T-helper 2 cell treated with Interferon-gamma antibody and Interleukin-4, amounts not matched to agents 5 μg/mL and 100 μg/mL, for 36 hours (primary cell): Measurements from ENCODE around the gene RPTOR.

Source experiments
- DNase-seq: peaks from one replicate; pipeline ENCODE4 v3.0.0; 2021; ENCODE audit warnings: low spot score
- H3K27ac Mint-ChIP-seq: one replicate; pipeline ENCODE4 v1.8.0; 2021; ENCODE audit warnings: mild to moderate bottlenecking, mixed read lengths
- H3K27me3 Mint-ChIP-seq: one replicate; pipeline ENCODE4 v1.8.0; 2021; ENCODE audit warnings: low read depth, mixed read lengths
- H3K36me3 Mint-ChIP-seq: one replicate; pipeline ENCODE4 v1.8.0; 2021; ENCODE audit warnings: low read depth, mixed read lengths
- H3K4me1 Mint-ChIP-seq: one replicate; pipeline ENCODE4 v1.8.0; 2021; ENCODE audit warnings: low read depth, mixed read lengths
- H3K4me3 Mint-ChIP-seq: one replicate; pipeline ENCODE4 v1.8.0; 2022; ENCODE audit warnings: mild to moderate bottlenecking, moderate library complexity, mixed read lengths
- H3K9me3 Mint-ChIP-seq: one replicate; pipeline ENCODE4 v1.8.0; 2021; ENCODE audit warnings: mixed read lengths

The RPTOR gene

GRCh38 chr17:80712606-80713005, 168.0 kb downstream of the RPTOR start:
- no peaks in the 10 kb centered on the region for H3K9me3 Mint-ChIP-seq
- no peaks in the 10 kb centered on the region for H3K27me3 Mint-ChIP-seq
- peaks cover 63% of the 10 kb centered on the region for H3K36me3 Mint-ChIP-seq
- peaks cover 50% of the 10 kb centered on the region for H3K4me1 Mint-ChIP-seq
- no peak overlapping the region for H3K27ac Mint-ChIP-seq
- no peak overlapping the region for H3K4me3 Mint-ChIP-seq
- DNase-seq, result no peak

GRCh38 chr17:80716986-80717719, 172.5 kb downstream of the RPTOR start:
- Mint-ChIP-seq H3K36me3 (peaks cover 34% of the 10 kb centered on the region), H3K4me1 (peaks cover 38% of the 10 kb centered on the region), H3K27me3 (no peaks in the 10 kb centered on the region), H3K9me3 (no peaks in the 10 kb centered on the region), H3K27ac (no peak overlapping the region), H3K4me3 (no peak overlapping the region)
- DNase-seq, result no peak

GRCh38 chr17:80717720-80718083, 173.1 kb downstream of the RPTOR start:
- no peak overlapping the region for H3K27ac Mint-ChIP-seq
- H3K4me3 Mint-ChIP-seq, result no peak overlapping the region
- peaks cover 38% of the 10 kb centered on the region for H3K4me1 Mint-ChIP-seq
- no peak for DNase-seq
- no peaks in the 10 kb centered on the region for H3K27me3 Mint-ChIP-seq
- peaks cover 29% of the 10 kb centered on the region for H3K36me3 Mint-ChIP-seq
- H3K9me3 Mint-ChIP-seq, result no peaks in the 10 kb centered on the region

DNA sequence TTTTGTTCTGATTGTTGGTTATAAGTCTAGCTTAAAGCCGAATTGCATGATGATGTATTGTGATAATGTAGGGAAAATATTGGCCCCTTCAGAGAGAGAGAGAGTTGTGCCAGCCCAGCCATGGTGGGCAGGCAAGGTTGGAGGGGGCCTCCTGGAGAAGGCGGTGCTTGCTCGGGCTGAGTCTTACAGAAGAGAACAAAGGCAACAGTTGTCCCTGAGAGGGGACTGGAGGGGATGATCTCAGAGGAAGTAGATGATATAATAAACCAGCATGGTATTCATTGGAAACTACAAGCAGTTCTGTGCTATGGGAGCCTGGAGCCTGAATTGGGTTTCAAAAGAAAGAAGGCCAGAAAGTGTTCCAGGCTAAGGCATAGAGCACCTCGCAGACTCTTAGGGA, 173.8 kb downstream of the RPTOR start:
- no peak for DNase-seq
- Mint-ChIP-seq H3K9me3 (no peaks in the 10 kb centered on the region), H3K4me1 (peaks cover 39% of the 10 kb centered on the region), H3K36me3 (peaks cover 23% of the 10 kb centered on the region), H3K4me3 (no peak overlapping the region), H3K27ac (no peak overlapping the region), H3K27me3 (no peaks in the 10 kb centered on the region)

DNA sequence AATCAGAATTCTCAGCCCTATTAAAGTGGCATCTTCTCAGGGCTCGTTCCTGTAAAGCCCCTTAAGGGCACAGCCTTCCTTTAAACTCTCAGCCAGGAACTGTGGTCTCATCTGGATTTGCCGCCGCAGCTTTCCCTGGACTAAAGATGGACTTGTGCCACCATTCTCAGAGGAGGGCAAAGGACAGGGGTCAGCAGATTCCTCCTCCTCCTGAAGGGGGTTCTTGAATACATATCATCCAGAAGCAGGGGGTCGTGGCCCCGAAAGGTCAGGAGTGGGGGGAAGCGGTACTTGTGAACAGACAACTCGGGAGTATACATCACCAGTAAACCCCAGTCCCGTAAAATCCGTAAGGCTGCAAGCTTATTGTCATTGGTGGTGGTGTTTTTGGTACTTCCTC, 174.8 kb downstream of the RPTOR start:
- Mint-ChIP-seq H3K27me3 (no peaks in the 10 kb centered on the region), H3K4me1 (peaks cover 42% of the 10 kb centered on the region), H3K27ac (no peak overlapping the region), H3K9me3 (no peaks in the 10 kb centered on the region), H3K36me3 (peaks cover 21% of the 10 kb centered on the region), H3K4me3 (no peak overlapping the region)
- no peak for DNase-seq

GRCh38 chr17:80720610-80721577, 176.3 kb downstream of the RPTOR start:
- DNase-seq, result peak; percentile 64
- Mint-ChIP-seq H3K36me3 (peaks cover 16% of the 10 kb centered on the region), H3K27me3 (no peaks in the 10 kb centered on the region), H3K4me3 (peak overlapping the region; percentile 65), H3K27ac (peak overlapping the region; percentile 79), H3K4me1 (peaks cover 42% of the 10 kb centered on the region), H3K9me3 (no peaks in the 10 kb centered on the region)

- Mint-ChIP-seq H3K27me3 (no peaks in the 10 kb centered on the region), H3K4me3 (no peak overlapping the region), H3K4me1 (peaks cover 38% of the 10 kb centered on the region), H3K9me3 (no peaks in the 10 kb centered on the region), H3K27ac (no peak overlapping the region), H3K36me3 (peaks cover 13% of the 10 kb centered on the region)
- DNase-seq, result no peak
Observed at GRCh38 chr17:80722661-80723060, 178.0 kb downstream of the RPTOR start.

GRCh38 chr17:80724775-80725266, 180.2 kb downstream of the RPTOR start:
- H3K4me3 Mint-ChIP-seq, result no peak overlapping the region

GRCh38 chr17:80725517-80725916, 180.9 kb downstream of the RPTOR start:
- Mint-ChIP-seq H3K36me3 (peaks cover 21% of the 10 kb centered on the region), H3K9me3 (no peaks in the 10 kb centered on the region), H3K4me1 (peaks cover 32% of the 10 kb centered on the region), H3K27ac (no peak overlapping the region), H3K27me3 (no peaks in the 10 kb centered on the region), H3K4me3 (no peak overlapping the region)
- DNase-seq, result no peak

More at GRCh38 chr17:80724775-80725266, 180.2 kb downstream of the RPTOR start:
- Mint-ChIP-seq H3K36me3 (peaks cover 18% of the 10 kb centered on the region), H3K4me1 (peaks cover 31% of the 10 kb centered on the region), H3K9me3 (no peaks in the 10 kb centered on the region), H3K27ac (no peak overlapping the region), H3K27me3 (no peaks in the 10 kb centered on the region)
- no peak for DNase-seq

DNA sequence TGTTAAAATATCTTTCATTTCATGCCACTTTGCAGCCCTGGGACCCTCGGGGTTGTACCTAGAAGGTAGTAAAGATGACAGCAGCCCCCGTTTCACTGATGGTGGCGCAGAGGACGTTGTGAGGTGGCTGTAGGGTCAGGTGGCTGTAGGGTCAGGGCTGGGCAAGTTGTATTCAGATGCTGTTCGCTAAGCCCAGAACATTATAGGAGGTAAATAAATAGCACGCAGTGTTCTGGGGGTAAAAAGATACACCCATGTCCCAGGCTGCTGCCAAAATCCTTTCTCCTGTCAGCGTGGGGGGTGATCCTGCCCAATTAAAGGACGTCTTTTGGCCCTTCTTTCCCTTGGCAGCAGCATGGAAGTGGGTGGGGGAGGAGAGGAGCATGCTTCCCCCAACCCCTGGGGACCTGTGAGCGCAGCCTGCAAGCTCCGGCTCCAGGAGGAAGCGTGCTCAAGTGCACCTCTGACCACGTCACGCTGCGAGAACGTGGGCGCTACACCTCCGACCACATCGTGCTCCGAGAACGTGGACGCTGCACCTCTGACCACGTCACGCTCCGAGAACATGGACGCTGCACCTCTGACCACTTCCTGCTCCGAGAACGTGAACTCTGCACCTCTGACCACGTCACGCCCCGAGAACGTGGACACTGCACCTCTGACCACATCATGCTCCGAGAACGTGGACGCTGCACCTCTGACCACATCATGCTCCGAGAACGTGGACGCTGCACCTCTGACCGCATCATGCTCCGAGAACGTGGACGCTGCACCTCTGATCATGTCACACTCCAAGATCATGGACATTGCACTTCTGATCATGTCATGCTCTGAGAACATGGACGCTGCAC, 182.1 kb downstream of the RPTOR start:
- no peak overlapping the region for H3K4me3 Mint-ChIP-seq
- no peaks in the 10 kb centered on the region for H3K27me3 Mint-ChIP-seq
- H3K9me3 Mint-ChIP-seq, result no peaks in the 10 kb centered on the region
- no peak for DNase-seq
- no peak overlapping the region for H3K27ac Mint-ChIP-seq
- peaks cover 21% of the 10 kb centered on the region for H3K36me3 Mint-ChIP-seq
- peaks cover 34% of the 10 kb centered on the region for H3K4me1 Mint-ChIP-seq

GRCh38 chr17:80727409-80727755, 182.7 kb downstream of the RPTOR start:
- Mint-ChIP-seq H3K27me3 (no peaks in the 10 kb centered on the region), H3K4me1 (peaks cover 33% of the 10 kb centered on the region), H3K27ac (no peak overlapping the region), H3K4me3 (no peak overlapping the region), H3K9me3 (no peaks in the 10 kb centered on the region), H3K36me3 (peaks cover 25% of the 10 kb centered on the region)
- DNase-seq, result no peak

GRCh38 chr17:80729016-80729415, 184.4 kb downstream of the RPTOR start:
- Mint-ChIP-seq H3K27ac (no peak overlapping the region), H3K36me3 (peaks cover 31% of the 10 kb centered on the region), H3K9me3 (no peaks in the 10 kb centered on the region), H3K27me3 (no peaks in the 10 kb centered on the region), H3K4me1 (peaks cover 28% of the 10 kb centered on the region), H3K4me3 (no peak overlapping the region)
- no peak for DNase-seq

DNA sequence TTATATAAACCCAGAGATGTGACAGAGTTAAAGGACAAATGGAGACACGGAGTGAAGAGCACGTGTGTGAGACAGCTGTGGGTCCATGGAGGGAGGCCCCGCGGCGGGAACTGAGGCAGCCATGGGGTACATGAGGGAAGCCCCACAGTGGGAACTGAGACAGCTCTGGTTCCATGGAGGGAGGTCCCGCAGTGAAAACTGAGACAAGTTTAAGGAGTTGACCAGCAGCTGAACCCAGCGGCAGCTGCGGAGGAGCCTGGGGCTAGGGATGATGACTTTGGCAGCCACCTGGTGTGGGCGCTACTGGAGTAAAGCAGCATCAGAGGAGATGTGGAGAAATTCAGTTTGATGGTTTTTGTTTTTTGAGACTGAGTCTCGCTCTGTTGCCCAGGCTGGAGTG, 185.1 kb downstream of the RPTOR start:
- no peak for DNase-seq
- no peaks in the 10 kb centered on the region for H3K27me3 Mint-ChIP-seq
- H3K4me1 Mint-ChIP-seq, result peaks cover 34% of the 10 kb centered on the region
- peak overlapping the region; percentile 64 for H3K27ac Mint-ChIP-seq
- peak overlapping the region; percentile 11 for H3K4me3 Mint-ChIP-seq
- H3K9me3 Mint-ChIP-seq, result no peaks in the 10 kb centered on the region
- peaks cover 36% of the 10 kb centered on the region for H3K36me3 Mint-ChIP-seq
